ENCODE data around the gene GLCCI1. TPM values are rescaled to one million over a fixed set of nuclear protein-coding genes. Genes with fewer than 3 reads are reported as not detected.

Gene GLCCI1
- total RNA-seq, 1 experiment from 2014 or later, result 4.6 TPM

GRCh38 chr7:8109196-8110022 lies 140.8 kb downstream of the GLCCI1 start:
- BruUV-seq (replicated peaks), result no TSS peak
- ChIA-PET RAD21 (ENCODE audit: low non-redundant PET in 1 of 2, low total read pairs in 2 of 2, uncharacterized antibody in 2 of 2, unreplicated experiment in 2 of 2) (no interaction called here), POLR2A (no interaction called here), CTCF (no interaction called here)
- Histone ChIP-seq H3K36me3 (ENCODE audit: control insufficient read depth in 1 of 2, insufficient read depth in 2 of 2, low read length in 2 of 2) (no peaks in the 10 kb centered on the region), H2AFZ (ENCODE audit: low read depth, low read length, poor library complexity, severe bottlenecking) (no peak overlapping the region), H3K4me3 (replicated peaks in 1 of 2; ENCODE audit: low read depth in 1 of 2, low read length in 2 of 2) (no peak overlapping the region), H4K20me1 (ENCODE audit: insufficient read depth) (no peaks in the 10 kb centered on the region), H3K4me2 (ENCODE audit: low read length) (peak overlapping the region; percentile 17; the same call in 1 of the 2 replicates), H3K9me3 (ENCODE audit: control insufficient read depth in 1 of 2, insufficient read depth in 1 of 2, low read depth in 1 of 2, low read length in 2 of 2) (no peaks in the 10 kb centered on the region), H3K9me2 (ENCODE audit: insufficient read depth) (no peaks in the 10 kb centered on the region), H3K4me1 (ENCODE audit: control insufficient read depth in 1 of 2, insufficient read depth in 2 of 2, low read length in 2 of 2) (peaks cover 0 to 10% of the 10 kb centered on the region in 2 experiments; a peak in 2 of 4 replicates), H3K27me3 (ENCODE audit: insufficient read depth, low read length) (no peaks in the 10 kb centered on the region), H3K9ac (ENCODE audit: low read length) (no peak overlapping the region), H3K27ac (ENCODE audit: low read depth, low read length) (no peak overlapping the region), H3K79me2 (ENCODE audit: insufficient read depth, low read length) (no peaks in the 10 kb centered on the region)
- TF ChIP-seq CEBPB (IDR thresholded peaks at IDR 0.05; ENCODE audit: low read depth) (no peak), JUND (IDR thresholded peaks at IDR 0.05) (no peak), ZNF274 (IDR thresholded peaks at IDR 0.05; ENCODE audit: low read depth, low read length) (no peak), FOSL1 (IDR thresholded peaks at IDR 0.05; ENCODE audit: low read depth) (no peak), SRF (IDR thresholded peaks at IDR 0.05; ENCODE audit: low read depth) (no peak), ELF1 (IDR thresholded peaks at IDR 0.05; ENCODE audit: borderline replicate concordance, low read depth) (no peak), ZBTB33 (IDR thresholded peaks at IDR 0.05; ENCODE audit: extremely low read depth, insufficient replicate concordance, low read length) (no peak), RAD21 (IDR thresholded peaks at IDR 0.05; ENCODE audit: low read depth) (no peak), EZH2 (IDR thresholded peaks at IDR 0.05) (no peak), CTCF (IDR thresholded peaks at IDR 0.05 in 2 of 3, conservative IDR thresholded peaks at IDR 0.05 in 1 of 3; ENCODE audit: borderline replicate concordance in 1 of 3, insufficient read depth in 1 of 3, low read depth in 2 of 3, low read length in 2 of 3) (no peak), REST (IDR thresholded peaks at IDR 0.05; ENCODE audit: low read depth) (no peak), TCF7L2 (IDR thresholded peaks at IDR 0.05; ENCODE audit: borderline replicate concordance, extremely low read depth, insufficient read depth, insufficient read length) (no peak), POLR2A (IDR thresholded peaks at IDR 0.05; ENCODE audit: borderline replicate concordance, extremely low read depth, insufficient read depth, insufficient read length) (no peak), CBX3 (IDR thresholded peaks at IDR 0.05; ENCODE audit: low read depth) (no peak), ZFX (IDR thresholded peaks at IDR 0.05) (no peak), ATF3 (IDR thresholded peaks at IDR 0.05) (no peak)
- ATAC-seq (peak; percentile 46; the same call in 1 of the 2 replicates), DNase-seq (ENCODE audit: low read depth, low spot score) (no peak)
- intact Hi-C loops (cut with micrococcal nuclease), result no loop called here

Data from HCT116 (cell line).